HEK293T (cell line): Measurements from ENCODE around the gene EIPR1.

Source experiments
- CTCF ChIA-PET: fragments of 350-600 bp; formaldehyde crosslinking; extraction: SDS; loops from one replicate; lab custom pipeline; 2021; ENCODE audit warnings: antibody characterized with exemption, inconsistent platforms; lab: Yijun Ruan, JAX
- POLR2A ChIA-PET: fragments of 350-600 bp; formaldehyde crosslinking; extraction: SDS; loops from one replicate; lab custom pipeline; 2020; ENCODE audit warnings: antibody characterized with exemption, inconsistent platforms; lab: Yijun Ruan, JAX
- DNase-seq: peaks from one replicate; pipeline ENCODE4 v3.0.0; 2012; ENCODE audit warnings: mixed read lengths; ENCODE audit errors: extremely low spot score
- ARNT ChIP-seq: fragments of 450-650 bp; IDR thresholded peaks from 2 replicates; pipeline ENCODE4 v1.6.1; 2017; ENCODE audit warnings: mild to moderate bottlenecking
- BHLHE40 ChIP-seq: fragments of 450-650 bp; IDR thresholded peaks from 2 replicates; pipeline ENCODE4 v1.6.1; 2016; ENCODE audit warnings: mild to moderate bottlenecking, moderate library complexity, borderline replicate concordance
- CTBP1 ChIP-seq: fragments of 450-650 bp; IDR thresholded peaks from 2 replicates; pipeline ENCODE4 v1.6.1; 2016; ENCODE audit warnings: borderline replicate concordance
- ELF4 ChIP-seq: fragments of 450-650 bp; IDR thresholded peaks from 2 replicates; pipeline ENCODE4 v1.6.1; 2017; ENCODE audit warnings: antibody characterized with exemption
- FOXA1 ChIP-seq: fragments of 450-650 bp; IDR thresholded peaks from 2 replicates; pipeline ENCODE4 v1.6.1; 2016; ENCODE audit warnings: mild to moderate bottlenecking
- FOXK2 ChIP-seq: fragments of 450-650 bp; IDR thresholded peaks from 2 replicates; pipeline ENCODE4 v1.6.1; 2016; ENCODE audit warnings: mild to moderate bottlenecking
- FOXM1 ChIP-seq: fragments of 450-650 bp; IDR thresholded peaks from 2 replicates; pipeline ENCODE4 v1.6.1; 2017; ENCODE audit warnings: mild to moderate bottlenecking, borderline replicate concordance
- HDGF ChIP-seq: fragments of 450-650 bp; IDR thresholded peaks from 2 replicates; pipeline ENCODE4 v1.6.1; 2017; ENCODE audit warnings: antibody characterized with exemption, borderline replicate concordance
- L3MBTL2 ChIP-seq: fragments of 450-650 bp; conservative IDR thresholded peaks from 2 replicates; pipeline ENCODE4 v1.6.1; 2016; ENCODE audit warnings: mild to moderate bottlenecking
- LEF1 ChIP-seq: fragments of 450-650 bp; IDR thresholded peaks from 2 replicates; pipeline ENCODE4 v1.6.1; 2017; ENCODE audit warnings: mild to moderate bottlenecking, borderline replicate concordance
- NFRKB ChIP-seq: fragments of 450-650 bp; IDR thresholded peaks from 2 replicates; pipeline ENCODE4 v1.6.1; 2016; ENCODE audit warnings: mild to moderate bottlenecking, moderate library complexity
- SP1 ChIP-seq: fragments of 450-650 bp; IDR thresholded peaks from 2 replicates; pipeline ENCODE4 v1.6.1; 2017
- SUZ12 ChIP-seq: fragments of 450-650 bp; IDR thresholded peaks from 2 replicates; pipeline ENCODE4 v1.6.1; 2016; ENCODE audit warnings: mild to moderate bottlenecking
- TARDBP ChIP-seq: fragments of 450-650 bp; IDR thresholded peaks from 2 replicates; pipeline ENCODE4 v1.6.1; 2016
- ZNF384 ChIP-seq: fragments of 450-650 bp; IDR thresholded peaks from 2 replicates; pipeline ENCODE4 v1.6.1; 2016
- TF ChIP-seq, protein P1 (sequence below): fragments of 450-650 bp; IDR thresholded peaks from 2 replicates; pipeline ENCODE4 v1.6.1; 2016

Gene EIPR1

DNA sequence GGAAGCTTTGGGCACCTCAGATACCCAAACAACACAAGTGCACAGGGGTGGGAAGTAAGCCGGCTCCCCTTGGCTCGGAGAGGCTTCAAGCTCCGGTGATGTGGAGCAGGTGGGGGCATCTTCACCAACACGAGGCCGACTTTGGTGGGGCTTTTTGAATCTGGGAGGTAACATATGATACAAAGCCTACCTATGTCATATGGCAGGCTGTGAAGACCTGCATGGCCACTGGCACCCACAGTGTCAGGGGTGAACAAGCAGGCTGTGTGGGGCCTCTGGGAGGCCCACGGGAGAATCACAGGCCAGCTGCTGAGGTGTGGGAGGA is 109.0 kb downstream of the EIPR1 start:
- TF ChIP-seq SUZ12 (no peak), LEF1 (no peak), L3MBTL2 (no peak), FOXM1 (no peak), HDGF (no peak)
- ChIA-PET CTCF (no interaction called here), POLR2A (no interaction called here)
- no peak for DNase-seq

DNA sequence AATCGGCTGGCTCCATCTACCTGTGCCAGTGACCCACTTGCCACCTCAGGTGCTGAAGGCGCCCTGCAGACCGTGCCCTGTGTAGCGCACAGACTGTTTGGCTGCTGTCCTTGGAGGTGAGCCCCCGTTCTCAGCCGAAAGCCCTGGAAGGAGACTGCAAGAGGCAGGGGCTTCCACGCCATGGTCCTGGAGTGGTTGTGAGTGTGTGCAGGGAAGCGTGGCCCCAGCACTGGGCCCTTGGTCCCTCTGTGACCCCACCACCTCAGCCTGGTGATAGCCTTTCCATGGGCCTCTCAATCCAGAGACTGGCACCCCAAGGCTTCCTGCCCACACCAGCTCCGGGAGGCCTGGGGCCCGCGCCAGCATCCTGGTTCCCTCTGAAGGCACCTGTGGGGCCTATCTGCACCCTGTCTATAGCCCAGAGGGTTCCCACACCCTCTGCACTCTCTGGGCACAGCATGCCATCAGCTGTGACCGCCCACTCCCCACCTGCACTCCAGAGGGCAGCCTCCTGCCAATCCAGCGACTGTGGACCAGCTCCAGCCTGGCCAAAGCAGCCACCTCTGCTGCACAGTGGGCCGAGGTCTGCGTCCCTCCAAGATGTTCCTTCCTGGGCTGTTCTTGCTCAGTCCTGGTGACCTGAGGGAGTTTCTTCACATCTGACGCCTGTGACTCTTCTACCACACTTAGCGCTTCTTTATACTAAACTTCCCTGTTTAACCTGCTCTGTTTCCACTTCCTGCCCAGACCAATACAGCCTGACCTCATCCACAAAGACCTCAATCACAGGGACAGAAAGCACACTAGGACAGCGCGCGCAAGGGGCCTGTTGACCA is 109.5 kb downstream of the EIPR1 start:
- DNase-seq: no peak
- CTCF ChIA-PET: no interaction called here
- POLR2A ChIA-PET: interaction anchor here (1.0 kb wide), 1 partner anchor 10 kb away, joined by 3 read pairs; no protein-coding TSS in a partner anchor
- TF ChIP-seq TARDBP (no peak), ARNT (no peak)

DNA sequence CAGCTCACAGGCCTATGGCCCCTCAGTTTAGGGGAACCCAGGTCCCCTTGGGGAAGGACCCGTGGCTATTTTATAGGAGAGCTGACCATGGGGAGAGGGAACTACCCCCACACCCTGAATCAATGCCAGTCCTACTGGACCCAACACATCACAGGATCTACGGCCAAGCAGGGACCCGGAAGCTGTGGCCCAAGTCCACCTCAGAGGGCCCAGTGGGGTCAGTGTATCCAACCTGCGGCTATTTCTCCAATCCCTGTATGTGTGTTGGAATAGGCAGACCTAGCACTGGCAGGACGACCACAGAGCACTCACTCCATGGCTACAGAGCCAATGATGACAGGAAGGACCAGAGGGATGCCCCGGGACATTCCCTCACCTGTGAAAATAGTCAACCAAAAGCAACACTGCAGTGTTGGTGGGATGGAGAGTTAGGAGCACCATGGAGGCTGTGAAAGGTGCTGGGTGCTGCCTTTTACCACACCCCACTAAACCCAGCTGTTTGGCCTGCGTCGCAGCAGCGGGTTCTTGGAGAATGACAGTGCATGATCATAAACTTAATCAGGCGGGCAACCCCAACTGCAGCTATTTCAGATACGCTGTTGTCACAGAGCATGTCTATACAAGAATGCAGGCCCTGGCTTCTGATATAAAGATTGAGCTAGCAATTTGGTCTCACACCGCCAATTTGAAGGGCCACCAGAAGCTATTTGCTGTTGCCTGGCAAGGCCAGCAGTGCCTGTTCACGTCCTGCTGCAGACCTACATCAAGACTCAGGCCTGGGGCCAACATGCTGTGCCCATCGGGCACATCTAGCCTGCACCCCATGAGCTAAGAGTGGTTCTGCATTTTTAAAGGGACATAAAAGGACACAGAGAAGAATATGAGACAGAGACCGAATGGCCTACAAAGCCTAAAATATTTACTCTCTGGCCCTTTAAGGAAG is 110.4 kb downstream of the EIPR1 start:
- DNase-seq: no peak
- CTCF ChIA-PET: no interaction called here
- TF ChIP-seq, protein P1, sequence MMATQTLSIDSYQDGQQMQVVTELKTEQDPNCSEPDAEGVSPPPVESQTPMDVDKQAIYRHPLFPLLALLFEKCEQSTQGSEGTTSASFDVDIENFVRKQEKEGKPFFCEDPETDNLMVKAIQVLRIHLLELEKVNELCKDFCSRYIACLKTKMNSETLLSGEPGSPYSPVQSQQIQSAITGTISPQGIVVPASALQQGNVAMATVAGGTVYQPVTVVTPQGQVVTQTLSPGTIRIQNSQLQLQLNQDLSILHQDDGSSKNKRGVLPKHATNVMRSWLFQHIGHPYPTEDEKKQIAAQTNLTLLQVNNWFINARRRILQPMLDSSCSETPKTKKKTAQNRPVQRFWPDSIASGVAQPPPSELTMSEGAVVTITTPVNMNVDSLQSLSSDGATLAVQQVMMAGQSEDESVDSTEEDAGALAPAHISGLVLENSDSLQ: no peak
- TF ChIP-seq L3MBTL2 (no peak), FOXA1 (no peak), ZNF384 (no peak), SUZ12 (no peak), NFRKB (no peak), ELF4 (no peak), BHLHE40 (no peak), FOXM1 (no peak), HDGF (no peak), TARDBP (no peak), ARNT (no peak), LEF1 (no peak), FOXK2 (no peak), CTBP1 (no peak), SP1 (no peak)
- POLR2A ChIA-PET: interaction anchor here (1.0 kb wide), 1 partner anchor 11 kb away, joined by 3 read pairs; no protein-coding TSS in a partner anchor

DNA sequence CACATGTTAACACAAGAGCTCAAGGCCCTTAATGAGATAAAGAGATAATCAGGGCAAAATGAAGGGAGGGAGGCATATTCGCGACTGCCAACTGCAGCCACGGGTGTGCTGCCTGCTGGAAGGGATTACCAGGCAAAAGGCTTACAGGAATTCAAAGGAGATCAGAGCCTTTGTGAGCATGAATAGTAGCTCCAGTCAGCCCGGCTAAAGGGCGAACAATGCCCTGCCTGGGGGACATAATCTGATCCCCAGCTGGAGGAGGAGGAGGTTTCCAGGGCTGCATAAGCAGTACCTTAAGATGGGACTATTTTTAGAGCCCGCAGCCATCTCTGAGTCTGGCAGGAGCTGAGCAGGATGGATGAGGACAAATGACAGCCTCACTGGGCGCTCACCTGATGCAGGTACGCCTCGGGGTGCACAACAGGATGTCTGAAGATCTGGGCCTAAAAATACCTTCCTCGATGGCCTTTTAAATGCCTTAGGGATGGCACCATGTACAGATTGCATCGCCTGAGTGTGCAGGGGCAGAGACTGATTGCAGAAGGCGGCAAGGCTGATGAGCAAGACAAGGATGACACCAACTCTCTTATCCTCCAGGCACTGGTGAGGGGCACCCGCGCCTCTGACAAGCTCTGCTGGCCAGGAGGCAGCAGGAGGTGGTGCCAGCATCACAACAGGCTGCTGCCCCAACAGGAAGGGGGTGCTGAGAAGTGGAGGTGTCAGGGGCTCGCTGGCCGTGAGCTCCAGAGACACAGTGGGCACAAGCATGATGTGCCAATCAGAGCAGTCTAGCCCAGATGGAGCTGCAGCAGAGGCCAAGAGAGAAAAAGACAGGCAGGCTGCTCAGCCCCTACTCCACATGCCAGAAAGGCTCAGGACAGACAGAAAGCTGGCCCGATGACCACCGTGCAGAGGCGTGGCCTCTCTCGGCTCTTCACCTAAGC is 111.4 kb downstream of the EIPR1 start:
- no peak for DNase-seq
- ChIA-PET POLR2A (no interaction called here), CTCF (no interaction called here)

DNA sequence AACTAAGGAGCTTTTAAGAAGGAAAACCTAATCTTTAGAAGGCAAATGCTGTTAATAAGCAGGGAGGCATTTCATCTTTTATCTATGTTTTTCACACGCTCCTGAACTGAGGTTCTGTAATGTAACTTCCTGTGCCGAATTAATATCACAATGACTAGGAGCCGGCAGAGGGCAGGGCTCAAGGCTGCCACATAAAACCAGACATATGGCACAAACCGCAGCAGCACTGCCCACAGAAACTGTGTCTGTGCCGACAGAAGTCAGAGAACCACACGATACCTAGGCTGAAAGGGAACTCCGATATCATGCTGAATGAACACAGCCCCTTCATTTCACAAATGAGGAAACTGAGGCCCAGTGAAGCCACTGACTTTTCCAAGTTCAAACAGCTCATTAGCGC is 112.1 kb downstream of the EIPR1 start:
- ChIA-PET POLR2A (no interaction called here), CTCF (no interaction called here)
- DNase-seq: no peak
- TF ChIP-seq NFRKB (no peak), ARNT (no peak), CTBP1 (no peak), L3MBTL2 (no peak), TARDBP (no peak), HDGF (no peak), SP1 (no peak)
- TF ChIP-seq, protein P1: no peak

More for the DNA sequence above, 111.4 kb downstream of the EIPR1 start:
- TF ChIP-seq ELF4: no peak
- no peak for TF ChIP-seq TARDBP
- TF ChIP-seq, protein P1: no peak
